Adrenal gland (tissue), 12 donors: ENCODE results near the gene CEMIP2. TPM values are rescaled to one million over a fixed set of nuclear protein-coding genes. Genes with fewer than 3 reads are reported as not detected.

ENCODE experiments used
- DNase-seq, 7 donors: peaks; one replicate each; pipeline ENCODE4 v3.0.0-alpha.2; 2019 to 2020
- H3K27ac ChIP-seq, 5 donors: fragments of 200-600 bp; sonication (generic) in 4 of 5; 1 replicate in 3 of 5; 2 replicates in 2 of 5; pipeline versions ENCODE4 v1.5.1 to v1.8.0; 2016 to 2020; ENCODE audit warnings: mild to moderate bottlenecking in 1 of 5
- H3K27me3 ChIP-seq: fragments of 200-600 bp; 2 replicates; pipeline ENCODE4 v1.8.0; 2021
- H3K36me3 ChIP-seq, 2 donors: fragments of 200-600 bp; replicated peaks in 1 of 2; 1 replicate in 1 of 2; 2 replicates in 1 of 2; pipeline versions ENCODE4 v1.5.1 to v1.8.0; 2018 to 2022
- H3K4me1 ChIP-seq, 2 donors: fragments of 200-600 bp; replicated peaks in 1 of 2; 1 replicate in 1 of 2; 2 replicates in 1 of 2; pipeline versions ENCODE4 v1.5.1 to v1.8.0; 2018 to 2021
- H3K4me3 ChIP-seq, 4 donors: fragments of 200-600 bp; sonication (generic) in 3 of 4; one replicate each; pipeline ENCODE4 v1.5.1; 2016 to 2018
- H3K9me3 ChIP-seq, 3 donors: fragments of 200-600 bp; sonication (generic) in 1 of 3; replicated peaks in 1 of 3; 1 replicate in 2 of 3; 2 replicates in 1 of 3; pipeline versions ENCODE4 v1.5.1 to v1.8.0; 2016 to 2021
- POLR2A ChIP-seq, 2 donors: fragments of 450-650 bp; IDR thresholded peaks; one replicate each; pipeline ENCODE4 v1.6.1; 2017; ENCODE audit warnings: antibody characterized with exemption in 2 of 2, mild to moderate bottlenecking in 2 of 2, moderate library complexity in 1 of 2
- WGBS, 4 donors: extraction: QIAGEN DNeasy Blood & Tissue Kit in 2 of 4; methylation state at CpG; one replicate each; pipeline versions ENCODE4 v1.1.5 to v1.1.7; 2013 to 2017; 5-methylcytosine and 5-hydroxymethylcytosine counted together
- intact Hi-C, 2 donors: fragments of 100-400 bp; cut with DNase I; formaldehyde crosslinking; loops; one replicate each; pipeline versions ENCODE4 v1.14.1 to v1.15.0; 2022 to 2023
- polyA plus RNA-seq, 3 donors: library from polyadenylated mRNA; stranded (reverse); fragments of 200-250 nt in 2 of 3; fragments of 350-450 nt in 1 of 3; fragmentation: Illumina TruSeq in 1 of 3; extraction: RNeasy Lipid Tissue Mini Kit (QIAGEN cat#74804) in 1 of 3; gene quantifications; one replicate each; pipeline ENCODE4 v1.2.3, GENCODE V29; 2013 to 2014
- total RNA-seq, 9 donors: library from RNA; depleted of rRNA in 4 of 9; stranded (reverse); fragments of >200 nt in 4 of 9; fragments of 120-200 nt in 1 of 9; fragmentation: NEBNext Ultra II Directional in 1 of 9; extraction: Animal tissue kit (Norgen Biotek cat#: 25700) in 1 of 9; gene quantifications; one replicate each; pipeline versions ENCODE4 v1.1.0 to v1.2.4, GENCODE V29; 2013 to 2023
- TF ChIP-seq, protein P1 (sequence below), 6 experiments: fragments of 450-650 bp in 4 of 6; fragments of 200-600 bp in 2 of 6; sonication (generic) in 1 of 6; IDR thresholded peaks; 1 replicate in 5 of 6; 2 replicates in 1 of 6; pipeline versions ENCODE4 v1.5.1 to v1.8.0; 2016 to 2021; ENCODE audit warnings: antibody characterized with exemption in 6 of 6, mild to moderate bottlenecking in 2 of 6, moderate library complexity in 1 of 6
- donor health status: healthy with polysubstance abuse.
- donor health status: Bipolar disorder and iron deficiency.
- donor health status: DM: yes; HTN: yes; CAD: no.
- donor health status: DM: no; HTN: no; CAD: no.
- donor health status: DM: no; HTN: no; CAD: no.
- donor health status: DM: yes; HTN: yes; CAD: no.

The CEMIP2 gene
- total and polyA plus RNA-seq, 12 donors, result 6.8 to 84.6 (median 24.0) TPM

- TF ChIP-seq, protein P1, sequence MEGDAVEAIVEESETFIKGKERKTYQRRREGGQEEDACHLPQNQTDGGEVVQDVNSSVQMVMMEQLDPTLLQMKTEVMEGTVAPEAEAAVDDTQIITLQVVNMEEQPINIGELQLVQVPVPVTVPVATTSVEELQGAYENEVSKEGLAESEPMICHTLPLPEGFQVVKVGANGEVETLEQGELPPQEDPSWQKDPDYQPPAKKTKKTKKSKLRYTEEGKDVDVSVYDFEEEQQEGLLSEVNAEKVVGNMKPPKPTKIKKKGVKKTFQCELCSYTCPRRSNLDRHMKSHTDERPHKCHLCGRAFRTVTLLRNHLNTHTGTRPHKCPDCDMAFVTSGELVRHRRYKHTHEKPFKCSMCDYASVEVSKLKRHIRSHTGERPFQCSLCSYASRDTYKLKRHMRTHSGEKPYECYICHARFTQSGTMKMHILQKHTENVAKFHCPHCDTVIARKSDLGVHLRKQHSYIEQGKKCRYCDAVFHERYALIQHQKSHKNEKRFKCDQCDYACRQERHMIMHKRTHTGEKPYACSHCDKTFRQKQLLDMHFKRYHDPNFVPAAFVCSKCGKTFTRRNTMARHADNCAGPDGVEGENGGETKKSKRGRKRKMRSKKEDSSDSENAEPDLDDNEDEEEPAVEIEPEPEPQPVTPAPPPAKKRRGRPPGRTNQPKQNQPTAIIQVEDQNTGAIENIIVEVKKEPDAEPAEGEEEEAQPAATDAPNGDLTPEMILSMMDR (IDR thresholded peaks at IDR 0.05), result no peak
- no peak for TF ChIP-seq POLR2A (IDR thresholded peaks at IDR 0.05)
- peak overlapping the region in 2 of 5 donors; percentile 11 to 71 for H3K27ac ChIP-seq
- H3K4me3 ChIP-seq, result no peak overlapping the region
- no peaks in the 10 kb centered on the region for H3K9me3 ChIP-seq
- 90 to 92% (median 90%) methylated on average over 10 of the region's 10 CpGs for WGBS, 4 donors
- intact Hi-C loops, result no loop called here
- no peaks in the 10 kb centered on the region for H3K4me1 ChIP-seq
- H3K36me3 ChIP-seq, result peaks cover 0 to 10% of the 10 kb centered on the region in 2 donors
- H3K27me3 ChIP-seq, result no peaks in the 10 kb centered on the region
- DNase-seq, result peak in 1 of 7 donors; percentile 12
Observed at GRCh38 chr9:71690063-71690688, 78.1 kb downstream of the CEMIP2 start.

- Histone ChIP-seq H3K9me3 (no peaks in the 10 kb centered on the region), H3K4me3 (no peak overlapping the region), H3K27ac (no peak overlapping the region), H3K36me3 (peaks cover 0 to 10% of the 10 kb centered on the region in 2 donors), H3K27me3 (no peaks in the 10 kb centered on the region), H3K4me1 (peaks cover 0 to 8% of the 10 kb centered on the region in 2 donors)
- no peak for TF ChIP-seq POLR2A (IDR thresholded peaks at IDR 0.05)
- TF ChIP-seq, protein P1 (IDR thresholded peaks at IDR 0.05), result no peak
- intact Hi-C loops, result no loop called here
- 81 to 96% (median 86%) methylated on average over 1 of the region's 1 CpG for WGBS, 4 donors
- DNase-seq, result no peak
Observed at GRCh38 chr9:71687676-71688075, 80.6 kb downstream of the CEMIP2 start.

DNA sequence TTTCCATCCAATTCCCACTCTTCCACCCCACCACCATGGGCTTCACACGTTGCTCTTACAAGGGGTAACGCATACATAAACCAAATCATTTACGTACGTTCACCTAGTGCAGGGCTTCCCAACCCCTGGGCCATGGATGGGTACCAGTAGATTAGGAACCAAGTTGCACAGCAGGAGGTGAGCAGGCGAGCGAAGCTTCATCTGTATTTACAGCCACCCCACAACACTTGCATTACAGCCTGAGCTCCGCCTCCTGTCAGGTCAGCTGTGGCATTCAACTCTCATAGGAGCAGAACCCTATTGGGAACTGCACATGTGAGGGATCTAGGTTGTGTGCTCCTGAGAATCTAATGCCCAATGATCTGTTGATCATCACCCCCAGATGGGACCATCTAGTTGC lies 82.3 kb downstream of the CEMIP2 start:
- Histone ChIP-seq H3K27ac (no peak overlapping the region), H3K4me3 (no peak overlapping the region), H3K36me3 (peaks cover 0 to 10% of the 10 kb centered on the region in 2 donors), H3K9me3 (no peaks in the 10 kb centered on the region), H3K27me3 (no peaks in the 10 kb centered on the region), H3K4me1 (peaks cover 0 to 15% of the 10 kb centered on the region in 2 donors)
- DNase-seq, result no peak
- 93 to 98% (median 95%) methylated on average over 7 of the region's 7 CpGs for WGBS, 4 donors
- TF ChIP-seq, protein P1 (IDR thresholded peaks at IDR 0.05), result no peak
- no peak for TF ChIP-seq POLR2A (IDR thresholded peaks at IDR 0.05)
- intact Hi-C loops, result no loop called here

DNA sequence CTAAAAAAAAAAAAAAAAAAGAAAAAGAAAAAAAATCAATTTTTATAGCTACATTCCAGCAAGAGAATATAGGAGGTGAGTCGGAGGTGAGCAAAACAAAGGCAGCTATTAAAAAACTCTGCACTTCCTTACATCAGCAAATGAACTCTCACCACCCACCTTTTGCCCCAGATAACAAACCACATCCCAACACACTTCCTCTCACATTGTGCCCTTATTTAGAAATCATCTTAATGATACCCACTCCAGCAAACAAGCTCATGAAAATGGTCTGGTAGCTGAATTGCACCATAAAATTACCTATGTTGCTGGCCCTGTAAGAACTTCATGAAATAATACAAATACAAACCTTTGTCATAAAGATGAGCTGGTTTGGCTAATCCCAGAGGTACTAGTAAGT lies 82.9 kb downstream of the CEMIP2 start:
- H3K27me3 ChIP-seq, result no peaks in the 10 kb centered on the region
- H3K4me3 ChIP-seq, result no peak overlapping the region
- DNase-seq, result no peak
- peaks cover under 1 to 21% of the 10 kb centered on the region in 2 donors for H3K4me1 ChIP-seq
- H3K27ac ChIP-seq, result no peak overlapping the region
- 64 to 90% (median 76%) methylated on average over 1 of the region's 1 CpG for WGBS, 4 donors
- H3K36me3 ChIP-seq, result peaks cover 0 to 10% of the 10 kb centered on the region in 2 donors
- no peak for TF ChIP-seq POLR2A (IDR thresholded peaks at IDR 0.05)
- TF ChIP-seq, protein P1 (IDR thresholded peaks at IDR 0.05), result no peak
- no peaks in the 10 kb centered on the region for H3K9me3 ChIP-seq
- intact Hi-C loops, result no loop called here
